Stimulated activated CD4-positive, alpha-beta T cell treated with anti-CD3 and anti-CD28 coated beads, Interleukin-12 subunit alpha, Interleukin-12 subunit beta, amount 100 ng/mL, for 48 hours (primary cell): Measurements from ENCODE around the gene NHLH2.

Source experiments
- DNase-seq, 3 donors: peaks; one replicate each; pipeline ENCODE4 v3.0.0-alpha.2; 2020; ENCODE audit warnings: low read depth in 2 of 3, low spot score in 1 of 3

NHLH2 gene

GRCh38 chr1:115840605-115841460, at the start of gene NHLH2:
Gene NHLH2 (minus strand): TSS chr1:115841126. CDS start chr1:115838372, 2,754 bp downstream.
- DNase-seq, result no peak

GRCh38 chr1:115890580-115890979, 49.7 kb upstream of the NHLH2 start:
- no peak for DNase-seq

- no peak for DNase-seq
Measured at GRCh38 chr1:115888976-115889375, 48.0 kb upstream of the NHLH2 start.

- DNase-seq, result no peak
Measured at GRCh38 chr1:115882913-115883902, 42.3 kb upstream of the NHLH2 start.

- no peak for DNase-seq
Measured at GRCh38 chr1:115880981-115881672, 40.2 kb upstream of the NHLH2 start.

- DNase-seq, result no peak
Measured at GRCh38 chr1:115879977-115880376, 39.1 kb upstream of the NHLH2 start.

GRCh38 chr1:115877511-115877910, 36.6 kb upstream of the NHLH2 start:
- DNase-seq, result no peak

GRCh38 chr1:115874904-115875303, 34.0 kb upstream of the NHLH2 start:
- no peak for DNase-seq

- DNase-seq, result no peak
Measured at GRCh38 chr1:115874497-115874896, 33.6 kb upstream of the NHLH2 start.

GRCh38 chr1:115873184-115873583, 32.3 kb upstream of the NHLH2 start:
- no peak for DNase-seq

- DNase-seq, result no peak
Measured at GRCh38 chr1:115869064-115869463, 28.1 kb upstream of the NHLH2 start.

GRCh38 chr1:115867216-115867615, 26.3 kb upstream of the NHLH2 start:
- no peak for DNase-seq

- no peak for DNase-seq
Measured at GRCh38 chr1:115865704-115866380, 24.9 kb upstream of the NHLH2 start.

- no peak for DNase-seq
Measured at GRCh38 chr1:115862403-115862802, 21.5 kb upstream of the NHLH2 start.

- no peak for DNase-seq
Measured at GRCh38 chr1:115854005-115854404, 13.1 kb upstream of the NHLH2 start.

- no peak for DNase-seq
Measured at GRCh38 chr1:115850937-115851336, 10.0 kb upstream of the NHLH2 start.

GRCh38 chr1:115847787-115848186, 6.9 kb upstream of the NHLH2 start:
- DNase-seq, result no peak

- DNase-seq, result no peak
Measured at GRCh38 chr1:115842948-115843347, 2.0 kb upstream of the NHLH2 start.

GRCh38 chr1:115839679-115840237, 1.2 kb downstream of the NHLH2 start:
- no peak for DNase-seq

- DNase-seq, result no peak
Measured at GRCh38 chr1:115839029-115839678, 1.8 kb downstream of the NHLH2 start.
